GM10847 (cell line): ENCODE results near the gene GABRR2.

Source experiments
- POLR2A ChIP-seq: IDR thresholded peaks from 2 replicates; pipeline ENCODE4 v1.6.1; 2011; ENCODE audit not compliant: insufficient read length; ENCODE audit errors: extremely low read depth

The GABRR2 gene

DNA sequence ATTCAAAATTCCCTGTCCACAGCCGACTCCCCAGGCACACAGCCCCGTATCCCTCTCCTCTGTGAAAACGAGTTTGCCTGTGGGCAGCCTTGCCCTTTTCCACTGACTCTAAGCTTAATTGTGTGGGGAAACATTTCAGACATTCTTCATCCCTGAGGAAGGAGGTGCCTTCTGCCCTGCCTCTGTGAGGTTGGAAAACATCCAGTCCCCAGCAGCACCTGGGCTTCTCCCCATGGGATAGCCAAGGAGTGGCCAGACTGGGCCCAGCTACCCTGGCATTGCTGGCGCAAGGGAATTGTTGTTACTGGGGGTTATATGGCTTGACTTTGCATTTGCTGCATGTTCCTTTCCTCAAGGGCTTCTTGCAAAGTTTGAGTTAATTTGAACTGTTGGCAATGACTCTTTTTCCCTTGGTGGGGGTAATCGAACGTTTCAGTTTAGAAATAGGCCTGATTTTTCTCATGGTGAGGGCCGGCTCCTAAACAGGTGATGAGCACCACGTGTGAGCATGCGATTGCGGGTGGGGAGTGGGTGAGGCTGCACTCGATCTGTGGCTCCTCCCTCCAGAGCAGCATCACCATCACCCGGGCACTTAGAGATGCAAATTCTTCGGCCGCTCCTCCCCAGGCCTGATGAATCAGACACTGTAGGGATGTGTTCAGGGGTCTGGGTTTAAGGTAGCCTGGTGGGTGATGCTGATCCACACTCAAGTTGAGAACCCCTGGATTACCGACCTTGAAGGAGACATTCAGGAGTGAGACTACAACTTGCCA lies 29.9 kb downstream of the GABRR2 start:
- TF ChIP-seq POLR2A = no peak

DNA sequence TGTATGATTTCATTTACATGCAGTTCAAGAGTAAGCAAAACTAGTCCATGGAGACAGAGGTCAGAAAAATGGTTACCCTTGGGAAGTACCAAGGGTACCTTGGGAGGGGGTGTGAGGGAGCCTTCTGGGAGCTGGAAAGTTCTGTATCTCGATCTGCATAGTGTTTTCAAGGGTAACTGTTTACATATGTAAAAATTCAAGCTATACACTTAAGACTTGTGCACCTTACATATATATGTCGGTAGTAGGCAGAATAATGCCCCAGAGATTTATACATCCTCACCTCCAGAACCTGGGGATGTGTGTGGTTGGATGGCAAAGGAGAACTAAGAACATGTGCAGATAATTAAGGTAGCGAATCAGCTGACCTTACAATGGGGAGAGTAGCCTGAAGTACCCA lies 31.0 kb downstream of the GABRR2 start:
- TF ChIP-seq POLR2A = no peak

DNA sequence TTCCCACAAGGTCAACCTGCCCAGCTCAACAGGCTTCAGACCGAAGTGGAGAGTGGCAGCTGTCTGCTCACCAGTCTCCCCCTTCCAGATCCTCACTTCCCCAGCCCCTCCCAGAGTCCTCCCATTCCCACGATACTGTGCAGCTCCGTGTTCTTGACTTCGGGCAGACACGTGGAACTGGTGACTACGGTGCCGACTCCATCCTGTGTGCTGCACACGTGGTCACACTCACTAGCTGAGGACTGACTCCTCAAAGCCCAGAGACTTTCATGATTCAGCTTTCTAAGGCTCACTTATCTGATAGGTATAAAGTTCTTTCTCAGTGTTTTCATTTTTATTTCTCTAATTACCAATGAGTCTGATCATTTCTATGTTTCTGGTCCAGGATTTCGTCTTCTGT lies 32.4 kb downstream of the GABRR2 start:
- no peak for TF ChIP-seq POLR2A

GRCh38 chr6:89281779-89282246 lies 33.3 kb downstream of the GABRR2 start:
- no peak for TF ChIP-seq POLR2A

- no peak for TF ChIP-seq POLR2A
These were observed 36.1 kb downstream of the GABRR2 start for GRCh38 chr6:89278956-89279355.

DNA sequence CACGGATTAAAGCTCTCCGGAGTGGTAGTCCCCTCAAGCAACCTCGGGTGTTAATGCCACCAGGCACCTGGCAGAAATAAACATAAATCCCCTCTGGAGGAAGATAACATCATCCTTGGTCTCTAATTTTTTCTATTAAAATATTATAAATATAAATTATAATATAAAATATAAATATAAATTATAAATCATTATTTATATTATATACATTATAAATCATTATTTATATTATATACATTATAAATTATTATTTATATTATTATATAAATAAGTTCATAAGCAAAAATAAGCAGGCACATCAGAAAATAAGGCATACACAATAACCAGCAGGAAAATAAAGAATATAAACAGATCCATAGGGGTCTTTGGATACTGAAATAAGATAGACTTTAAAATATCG lies 39.2 kb downstream of the GABRR2 start:
- no peak for TF ChIP-seq POLR2A

DNA sequence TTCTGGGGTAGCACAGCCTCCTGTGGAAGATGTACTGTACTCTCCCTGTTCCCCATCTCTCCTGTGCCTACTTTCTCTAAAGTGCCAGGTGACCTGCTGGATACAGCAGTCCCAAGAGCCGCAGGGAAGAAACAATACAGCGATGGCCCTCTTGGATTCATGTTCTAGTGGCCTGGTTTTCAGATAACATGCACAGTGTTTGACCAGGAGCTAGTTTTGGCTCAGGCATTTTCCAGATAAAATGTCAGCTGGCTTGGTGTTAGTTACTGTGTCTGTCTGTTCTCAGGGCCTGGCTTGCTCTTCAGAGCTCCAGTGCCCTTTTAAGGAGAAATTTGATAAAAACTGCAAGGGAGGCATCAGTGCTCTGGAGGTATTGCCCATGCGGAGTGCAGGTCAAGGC lies 41.3 kb downstream of the GABRR2 start:
- TF ChIP-seq POLR2A = no peak

- no peak for TF ChIP-seq POLR2A
These were observed 42.5 kb downstream of the GABRR2 start for GRCh38 chr6:89272596-89272995.

- TF ChIP-seq POLR2A = no peak
These were observed 44.0 kb downstream of the GABRR2 start for GRCh38 chr6:89270951-89271721.

GRCh38 chr6:89269981-89270380 lies 45.1 kb downstream of the GABRR2 start:
- TF ChIP-seq POLR2A = no peak

DNA sequence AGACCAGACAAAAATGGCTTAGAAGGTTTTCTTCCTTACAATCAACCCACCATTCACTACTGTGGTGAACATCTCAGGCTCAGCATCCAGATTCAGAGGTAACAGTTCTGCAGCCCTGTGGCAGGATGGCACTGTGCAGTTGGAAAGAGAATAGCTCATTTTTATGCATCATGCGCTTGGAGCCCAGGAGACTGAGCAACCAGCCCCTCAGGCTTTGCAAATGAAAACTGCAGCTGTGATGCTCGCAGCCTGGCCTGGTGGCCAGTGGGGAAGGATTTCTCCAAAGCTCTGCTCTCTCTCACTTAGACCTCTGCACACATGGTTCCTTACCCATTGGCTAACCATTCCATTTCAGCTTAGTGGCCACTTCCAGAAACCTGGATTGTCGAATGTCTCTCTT lies 45.8 kb downstream of the GABRR2 start:
- TF ChIP-seq POLR2A = no peak

GRCh38 chr6:89268776-89269175 lies 46.3 kb downstream of the GABRR2 start:
- no peak for TF ChIP-seq POLR2A

- TF ChIP-seq POLR2A = no peak
These were observed 47.2 kb downstream of the GABRR2 start for GRCh38 chr6:89267918-89268317.

DNA sequence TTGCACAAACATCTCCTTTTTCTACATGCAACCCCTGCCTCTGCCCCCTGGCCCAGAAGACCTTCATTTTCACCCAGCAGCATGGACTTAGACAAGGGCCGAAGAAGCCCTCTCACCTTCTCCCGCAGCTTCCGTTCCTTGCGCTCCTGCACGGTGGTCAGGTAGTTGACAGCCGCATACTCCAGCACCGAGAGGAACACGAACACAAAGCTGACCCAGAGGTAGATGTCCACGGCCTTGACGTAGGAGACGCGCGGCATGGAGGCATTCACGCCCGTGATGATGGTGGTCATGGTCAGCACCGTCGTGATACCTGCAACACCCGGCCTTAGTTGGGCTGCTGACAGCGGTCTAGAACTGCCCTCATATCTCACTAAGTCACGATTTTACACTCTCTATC lies 50.8 kb downstream of the GABRR2 start:
- no peak for TF ChIP-seq POLR2A

- no peak for TF ChIP-seq POLR2A
These were observed 54.3 kb downstream of the GABRR2 start for GRCh38 chr6:89260832-89261231.

GRCh38 chr6:89260310-89260709 lies 54.8 kb downstream of the GABRR2 start:
- no peak for TF ChIP-seq POLR2A
